OCI-LY1 (cell line): ENCODE measurements around the gene PIGX.

Experiments
- CTCF ChIP-seq: fragments of 200-600 bp; sonication (generic), shearing (Covaris generic); IDR thresholded peaks from 2 replicates; pipeline ENCODE4 v1.5.1; 2017; ENCODE audit warnings: mild to moderate bottlenecking, antibody characterized with exemption, low read length, moderate library complexity, mixed read lengths
- EZH2 ChIP-seq: fragments of 200-600 bp; sonication (generic), shearing (Covaris generic); IDR thresholded peaks from 2 replicates; pipeline ENCODE4 v1.8.0; 2017; ENCODE audit warnings: borderline replicate concordance, mixed run types, mild to moderate bottlenecking, antibody characterized with exemption, low read length, moderate library complexity, mixed read lengths

- TF ChIP-seq CTCF, result no peak
- no peak for TF ChIP-seq EZH2
Measured at GRCh38 chr3:196708467-196708866, 3.7 kb upstream of the PIGX start.
